Keratinocyte (primary cell): ENCODE results near the gene ASH1L. TPM values are rescaled to one million over a fixed set of nuclear protein-coding genes. Genes with fewer than 3 reads are reported as not detected.

Source experiments
- DNase-seq: peaks from one replicate; pipeline ENCODE4 v3.0.0-alpha.2; 2011; ENCODE audit warnings: low read depth, missing footprints, low spot score
- FAIRE-seq: peaks from 2 replicates; lab custom pipeline; 2011; peaks lifted over from hg19 to GRCh38; lab: Jason Lieb, UNC
- H2AFZ ChIP-seq: 2 replicates; pipeline ENCODE4 v1.6.0; 2012; ENCODE audit warnings: low read length, control low read depth, inconsistent platforms; ENCODE audit not compliant: control insufficient read depth
- H3K27ac ChIP-seq: 2 replicates; pipeline ENCODE4 v1.5.1; 2011; ENCODE audit warnings: low read length; ENCODE audit not compliant: control insufficient read depth, insufficient read depth
- H3K27me3 ChIP-seq: 3 replicates; pipeline ENCODE4 v1.6.0; 2011; ENCODE audit warnings: low read length; ENCODE audit not compliant: control insufficient read depth, insufficient read depth; ENCODE audit errors: extremely low read depth
- H3K36me3 ChIP-seq, 2 experiments: 2 replicates in 1 of 2; 3 replicates in 1 of 2; pipeline ENCODE4 v1.5.1; 2011; ENCODE audit warnings: low read length in 2 of 2, mild to moderate bottlenecking in 1 of 2; ENCODE audit not compliant: control insufficient read depth in 2 of 2, insufficient read depth in 2 of 2; ENCODE audit errors: extremely low read depth in 1 of 2
- H3K4me1 ChIP-seq: 3 replicates; pipeline ENCODE4 v1.5.1; 2011; ENCODE audit warnings: low read length; ENCODE audit not compliant: control insufficient read depth, insufficient read depth; ENCODE audit errors: extremely low read depth
- H3K4me2 ChIP-seq: 3 replicates; pipeline ENCODE4 v1.6.0; 2011; ENCODE audit warnings: low read depth, low read length; ENCODE audit not compliant: control insufficient read depth, insufficient read depth; ENCODE audit errors: extremely low read depth
- H3K4me3 ChIP-seq, 3 experiments: fragments of 200-600 bp in 1 of 3; sonication (generic) in 1 of 3; 2 replicates in 2 of 3; 3 replicates in 1 of 3; pipeline ENCODE4 v1.5.1; 2011 to 2016; ENCODE audit warnings: low read length in 3 of 3, mild to moderate bottlenecking in 3 of 3, control low read depth in 2 of 3, inconsistent platforms in 1 of 3, low read depth in 1 of 3, mixed read lengths in 1 of 3, mixed run types in 1 of 3, moderate library complexity in 1 of 3; ENCODE audit not compliant: control insufficient read depth in 2 of 3, insufficient read depth in 2 of 3; ENCODE audit errors: extremely low read depth in 1 of 3
- H3K79me2 ChIP-seq: 2 replicates; pipeline ENCODE4 v1.6.0; 2012; ENCODE audit warnings: low read length; ENCODE audit not compliant: control insufficient read depth, insufficient read depth
- H3K9ac ChIP-seq: 3 replicates; pipeline ENCODE4 v1.6.0; 2011; ENCODE audit warnings: low read length; ENCODE audit not compliant: control insufficient read depth, insufficient read depth; ENCODE audit errors: extremely low read depth
- H3K9me1 ChIP-seq: 3 replicates; pipeline ENCODE4 v1.6.0; 2011; ENCODE audit warnings: low read length; ENCODE audit not compliant: control insufficient read depth, insufficient read depth; ENCODE audit errors: extremely low read depth
- H3K9me3 ChIP-seq: 2 replicates; pipeline ENCODE4 v1.5.1; 2012; ENCODE audit warnings: low read depth, low read length; ENCODE audit not compliant: control insufficient read depth
- H4K20me1 ChIP-seq: 3 replicates; pipeline ENCODE4 v1.6.0; 2011; ENCODE audit warnings: low read length; ENCODE audit not compliant: control insufficient read depth, insufficient read depth; ENCODE audit errors: extremely low read depth
- CTCF ChIP-seq, 3 experiments: IDR thresholded peaks in 1 of 3; conservative IDR thresholded peaks in 1 of 3; optimal IDR thresholded peaks in 1 of 3; 2 replicates in 2 of 3; 3 replicates in 1 of 3; pipeline versions ENCODE3 to v1.5.1; 2011; ENCODE audit warnings: low read length in 3 of 3, mild to moderate bottlenecking in 3 of 3, moderate library complexity in 2 of 3, control low read depth in 1 of 3, inconsistent platforms in 1 of 3; ENCODE audit not compliant: insufficient read depth in 2 of 3; ENCODE audit errors: extremely low read depth in 1 of 3
- EZH2 ChIP-seq: IDR thresholded peaks from one replicate; pipeline ENCODE4 v1.6.1; 2012; ENCODE audit warnings: inconsistent platforms, mild to moderate bottlenecking, low read length, moderate library complexity
- dilution Hi-C: fragments of 300-500 bp; cut with MboI; formaldehyde crosslinking; loops from one replicate; pipeline ENCODE4 v1.7.0; 2020; ENCODE audit warnings: low sequenced_read_pairs; ENCODE audit not compliant: extremely low pct_ligation_motif_present
- polyA plus RNA-seq, 5 experiments: library from polyadenylated mRNA; depleted of rRNA in 3 of 5; stranded (reverse) in 3 of 5; stranded (forward) in 1 of 5; unstranded in 1 of 5; fragments of >200 nt; gene quantifications; 1 replicate in 1 of 5; 2 replicates in 3 of 5; 3 replicates in 1 of 5; pipeline versions ENCODE4 v1.2.1 to v1.2.3, GENCODE V29; 2011 to 2012; ENCODE audit warnings: missing spikeins in 2 of 5, low read depth in 1 of 5, low replicate concordance in 1 of 5

The ASH1L gene
- polyA plus RNA-seq, 1 donor (not counting 4 experiments of a cell fraction or from before 2014, with no cell fraction given) = 13.8 TPM

- Histone ChIP-seq H3K9me3 (no peaks in the 10 kb centered on the region), H3K4me1 (peaks cover 17% of the 10 kb centered on the region), H3K4me2 (peak overlapping the region; percentile 96), H3K27me3 (no peaks in the 10 kb centered on the region), H3K9ac (no peak overlapping the region), H2AFZ (no peak overlapping the region), H3K36me3 (peaks cover 27 to 41% of the 10 kb centered on the region in 2 experiments), H3K27ac (no peak overlapping the region), H4K20me1 (peaks cover 23% of the 10 kb centered on the region), H3K4me3 (peak overlapping the region in 2 of 3 experiments; percentile 57 to 78), H3K79me2 (peaks cover 16% of the 10 kb centered on the region), H3K9me1 (no peaks in the 10 kb centered on the region)
- DNase-seq = no peak
- FAIRE-seq = no peak
- dilution Hi-C loops = no loop called here
- TF ChIP-seq CTCF (optimal IDR thresholded peaks at IDR 0.05 in 1 of 3, IDR thresholded peaks at IDR 0.05 in 1 of 3, conservative IDR thresholded peaks at IDR 0.05 in 1 of 3; ENCODE audit: extremely low read depth in 1 of 3, insufficient read depth in 2 of 3, low read length in 3 of 3) (no peak), EZH2 (no peak)
These were observed 240.7 kb downstream of the ASH1L start for GRCh38 chr1:155321639-155322503.

- dilution Hi-C loops = no loop called here
- peak within 1 kb of the TSS; percentile 41 for H3K4me2 ChIP-seq
- peaks cover 27 to 37% of the 10 kb centered on the region in 2 experiments for H3K36me3 ChIP-seq
- H3K27ac ChIP-seq = no peak within 1 kb of the TSS
- DNase-seq (no peak), FAIRE-seq (no peak)
- no peaks in the 10 kb centered on the region for H3K9me3 ChIP-seq
- no peak within 1 kb of the TSS for H2AFZ ChIP-seq
- no peaks in the 10 kb centered on the region for H3K9me1 ChIP-seq
- peaks cover 14% of the 10 kb centered on the region for H3K4me1 ChIP-seq
- peaks cover 9% of the 10 kb centered on the region for H3K79me2 ChIP-seq
- no peak for TF ChIP-seq EZH2
- no peak for TF ChIP-seq CTCF (optimal IDR thresholded peaks at IDR 0.05 in 1 of 3, IDR thresholded peaks at IDR 0.05 in 1 of 3, conservative IDR thresholded peaks at IDR 0.05 in 1 of 3; ENCODE audit: extremely low read depth in 1 of 3, insufficient read depth in 2 of 3, low read length in 3 of 3)
- H3K27me3 ChIP-seq = no peaks in the 10 kb centered on the region
- no peak within 1 kb of the TSS for H3K9ac ChIP-seq
- H4K20me1 ChIP-seq = peaks cover 26% of the 10 kb centered on the region
- H3K4me3 ChIP-seq = no peak within 1 kb of the TSS
These were observed 241.7 kb downstream of the ASH1L start, which contains the start of gene RUSC1 for GRCh38 chr1:155320661-155321617. TSS of gene RUSC1 (plus strand) at chr1:155320894. CDS start at chr1:155321774, 880 bp downstream.
